IMR-90 (cell line): ENCODE results near the gene RNF149. TPM values are rescaled to one million over a fixed set of nuclear protein-coding genes. Genes with fewer than 3 reads are reported as not detected.

Experiments
- ATAC-seq: fragments of 200-7000 bp; cut with Tn5 transposase; 2 replicates; pipeline ENCODE4 v1.9.1; 2020; ENCODE audit warnings: low read depth, mild to moderate bottlenecking, moderate library complexity
- BruUV-seq: library from RNA; stranded (reverse); fragments of 400-500 nt; replicated peaks from 2 replicates; lab custom pipeline; 2021; lab: Mats Ljungman, UMichigan
- CTCF ChIA-PET: fragments of 300-600 bp; formaldehyde crosslinking; extraction: SDS; loops from one replicate; lab custom pipeline; 2021; ENCODE audit warnings: antibody characterized with exemption; lab: Yijun Ruan, JAX
- POLR2A ChIA-PET: fragments of 300-600 bp; sonication (Branson Sonifier 250); formaldehyde crosslinking; loops from one replicate; lab custom pipeline; 2022; ENCODE audit warnings: antibody characterized with exemption; ENCODE audit not compliant: unreplicated experiment; lab: Charles Lee
- DNase-seq: peaks from one replicate; pipeline ENCODE4 v3.0.0; 2013
- H2AFZ ChIP-seq: replicated peaks from 2 replicates; pipeline ENCODE3; 2013; ENCODE audit warnings: low read length, mild to moderate bottlenecking; ENCODE audit not compliant: poor library complexity
- H2AK5ac ChIP-seq: 2 replicates; pipeline ENCODE4 v1.6.1; 2013; ENCODE audit warnings: low read depth, low read length, inconsistent platforms
- H2AK9ac ChIP-seq: replicated peaks from 2 replicates; pipeline ENCODE3; 2013; ENCODE audit warnings: mild to moderate bottlenecking, low read depth, low read length, moderate library complexity; ENCODE audit not compliant: poor library complexity
- H2BK120ac ChIP-seq: 2 replicates; pipeline ENCODE4 v1.6.1; 2013; ENCODE audit warnings: low read depth, low read length, inconsistent platforms
- H2BK15ac ChIP-seq: 3 replicates; pipeline ENCODE4 v1.6.1; 2013; ENCODE audit warnings: low read depth, low read length, inconsistent platforms
- H2BK20ac ChIP-seq: 2 replicates; pipeline ENCODE4 v1.6.1; 2013; ENCODE audit warnings: low read depth, mild to moderate bottlenecking, inconsistent platforms, low read length, moderate library complexity
- H2BK5ac ChIP-seq: 2 replicates; pipeline ENCODE4 v1.6.1; 2013; ENCODE audit warnings: mild to moderate bottlenecking, low read depth, low read length, inconsistent platforms; ENCODE audit not compliant: poor library complexity, severe bottlenecking
- H3K14ac ChIP-seq: replicated peaks from 2 replicates; pipeline ENCODE4 v1.6.1; 2013; ENCODE audit warnings: low read depth, low read length, inconsistent platforms
- H3K18ac ChIP-seq: 2 replicates; pipeline ENCODE4 v1.6.1; 2013; ENCODE audit warnings: low read depth, low read length, control low read depth
- H3K23ac ChIP-seq: 2 replicates; pipeline ENCODE4 v1.6.1; 2013; ENCODE audit warnings: low read depth, low read length, inconsistent platforms
- H3K27ac ChIP-seq: 2 replicates; pipeline ENCODE4 v1.5.1; 2013; ENCODE audit warnings: mild to moderate bottlenecking, control low read depth, low read length; ENCODE audit not compliant: insufficient read depth
- H3K27me3 ChIP-seq: 2 replicates; pipeline ENCODE4 v1.6.1; 2013; ENCODE audit warnings: low read length; ENCODE audit not compliant: control insufficient read depth, insufficient read depth
- H3K36me3 ChIP-seq: 2 replicates; pipeline ENCODE4 v1.6.1; 2013; ENCODE audit warnings: low read length, mixed read lengths; ENCODE audit not compliant: control insufficient read depth, insufficient read depth
- H3K4ac ChIP-seq: 2 replicates; pipeline ENCODE4 v1.6.1; 2013; ENCODE audit warnings: low read depth, low read length, inconsistent platforms
- H3K4me1 ChIP-seq: 2 replicates; pipeline ENCODE4 v1.6.1; 2013; ENCODE audit warnings: low read length, mixed read lengths; ENCODE audit not compliant: control insufficient read depth, insufficient read depth
- H3K4me2 ChIP-seq: 2 replicates; pipeline ENCODE4 v1.6.1; 2013; ENCODE audit warnings: low read depth, mild to moderate bottlenecking, control low read depth, low read length, moderate library complexity
- H3K4me3 ChIP-seq: 2 replicates; pipeline ENCODE4 v1.5.1; 2013; ENCODE audit warnings: low read depth, mild to moderate bottlenecking, control low read depth, low read length, moderate library complexity; ENCODE audit not compliant: insufficient read depth
- H3K56ac ChIP-seq: 2 replicates; pipeline ENCODE4 v1.6.1; 2013; ENCODE audit warnings: low read length, inconsistent platforms; ENCODE audit not compliant: insufficient read depth; ENCODE audit errors: extremely low read depth
- H3K79me1 ChIP-seq, 2 experiments: 2 replicates each; pipeline ENCODE4 v1.6.1; 2013; ENCODE audit warnings: low read length in 2 of 2, inconsistent platforms in 1 of 2, low read depth in 1 of 2
- H3K9ac ChIP-seq: 2 replicates; pipeline ENCODE4 v1.6.1; 2013; ENCODE audit warnings: low read depth, low read length, control low read depth
- H3K9me1 ChIP-seq: 2 replicates; pipeline ENCODE4 v1.6.1; 2013; ENCODE audit warnings: low read length, inconsistent platforms; ENCODE audit not compliant: insufficient read depth
- H3K9me3 ChIP-seq: 2 replicates; pipeline ENCODE4 v1.6.1; 2013; ENCODE audit warnings: low read length; ENCODE audit not compliant: control insufficient read depth, insufficient read depth
- H4K20me1 ChIP-seq: 2 replicates; pipeline ENCODE4 v1.6.1; 2013; ENCODE audit warnings: low read length, inconsistent platforms; ENCODE audit not compliant: insufficient read depth
- H4K5ac ChIP-seq: 2 replicates; pipeline ENCODE4 v1.6.1; 2013; ENCODE audit warnings: mild to moderate bottlenecking, low read depth, low read length, control low read depth
- H4K8ac ChIP-seq, 2 experiments: 2 replicates each; pipeline ENCODE4 v1.6.1; 2013; ENCODE audit warnings: low read depth in 2 of 2, low read length in 2 of 2, control low read depth in 1 of 2, inconsistent platforms in 1 of 2
- H4K91ac ChIP-seq: 2 replicates; pipeline ENCODE4 v1.6.1; 2013; ENCODE audit warnings: low read depth, low read length, inconsistent platforms; ENCODE audit not compliant: insufficient read depth
- CEBPB ChIP-seq: IDR thresholded peaks from 2 replicates; pipeline ENCODE4 v1.6.1; 2012; ENCODE audit warnings: low read depth, low read length, improper control_type of control experiment
- CHD1 ChIP-seq: IDR thresholded peaks from 2 replicates; pipeline ENCODE4 v1.6.1; 2012; ENCODE audit warnings: low read depth, low read length, improper control_type of control experiment
- NFE2L2 ChIP-seq: fragments of 150-350 bp; IDR thresholded peaks from 2 replicates; pipeline ENCODE4 v1.6.1; 2016; ENCODE audit warnings: low read depth, mild to moderate bottlenecking, low read length
- WGBS, 2 experiments: methylation state at CpG; one replicate each; pipeline versions ENCODE4 v1.1.5 to v1.1.7; 2013; ENCODE audit warnings: missing lambda C conversion rate in 2 of 2; ENCODE audit not compliant: insufficient read length in 1 of 2; ENCODE audit errors: extremely low coverage in 2 of 2; 5-methylcytosine and 5-hydroxymethylcytosine counted together
- dilution Hi-C: fragments of 300-500 bp; cut with HindIII; formaldehyde crosslinking; loops from one replicate; pipeline ENCODE4 v1.14.3; 2018; ENCODE audit warnings: low sequenced_read_pairs; ENCODE audit not compliant: unreplicated experiment
- in situ Hi-C: fragments of 300-500 bp; cut with MboI; formaldehyde crosslinking; loops from 3 replicates; pipeline ENCODE4 v1.14.3; 2019; ENCODE audit warnings: low sequenced_read_pairs, inconsistent platforms, mixed read lengths
- intact Hi-C: fragments of 100-400 bp; cut with micrococcal nuclease; formaldehyde crosslinking; loops from 2 replicates; pipeline ENCODE4 v1.10.0; 2022
- polyA plus RNA-seq, 3 experiments: library from polyadenylated mRNA; depleted of rRNA; stranded (reverse); fragments of >200 nt; gene quantifications; 2 replicates each; pipeline ENCODE4 v1.2.3, GENCODE V29; 2012; ENCODE audit warnings: low replicate concordance in 1 of 3
- total RNA-seq: library from RNA; depleted of rRNA; stranded (reverse); fragments of >200 nt; gene quantifications from 2 replicates; pipeline ENCODE4 v1.2.3, GENCODE V29; 2012

RNF149 gene
- total and polyA plus RNA-seq, 2 of the 4 experiments (the other 2 are of a cell fraction), result 14.5 to 18.6 TPM

DNA sequence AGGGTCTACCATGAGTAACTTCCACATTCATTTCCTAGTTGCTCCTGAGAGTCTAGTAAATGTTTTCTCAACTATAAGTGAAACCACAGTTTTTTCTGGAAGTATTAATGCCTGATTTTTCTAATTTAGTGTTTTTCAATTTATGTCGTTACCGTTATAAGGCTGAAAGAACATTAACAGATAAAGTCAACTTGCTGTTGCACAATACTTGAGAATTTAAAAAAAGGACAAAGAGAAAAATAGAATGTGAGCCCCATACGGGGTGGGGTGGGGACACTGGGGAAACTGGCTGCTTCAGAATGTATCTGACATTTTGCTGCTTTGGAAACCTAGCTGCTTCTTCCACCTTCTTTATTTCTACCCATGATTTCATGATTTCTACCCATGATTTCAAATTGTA is 29.6 kb downstream of the RNF149 start:
- no peak overlapping the region for H3K14ac ChIP-seq
- ATAC-seq (no peak), DNase-seq (no peak)
- H3K9me1 ChIP-seq, result peaks cover 10% of the 10 kb centered on the region
- H2BK5ac ChIP-seq, result no peak overlapping the region
- no peak overlapping the region for H4K5ac ChIP-seq
- no peaks in the 10 kb centered on the region for H3K27me3 ChIP-seq
- in situ Hi-C loops, result no loop called here
- H4K20me1 ChIP-seq, result no peaks in the 10 kb centered on the region
- H2AFZ ChIP-seq, result no peak overlapping the region
- no peaks in the 10 kb centered on the region for H3K9me3 ChIP-seq
- no peak overlapping the region for H4K8ac ChIP-seq
- ChIA-PET CTCF (interaction anchor here (0.7 kb wide), 1 partner anchor 463 kb away, joined by 3 read pairs; no protein-coding TSS in a partner anchor), POLR2A (interaction anchor here (0.7 kb wide), 1 partner anchor 500 kb away, joined by 3 read pairs; no protein-coding TSS in a partner anchor)
- WGBS, 2 experiments, result no CpG with 5 or more reads among the region's 3 CpGs
- H3K9ac ChIP-seq, result no peak overlapping the region
- no peak overlapping the region for H2AK5ac ChIP-seq
- H3K4me1 ChIP-seq, result no peaks in the 10 kb centered on the region
- H2AK9ac ChIP-seq, result no peak overlapping the region
- H3K23ac ChIP-seq, result no peak overlapping the region
- H3K4me3 ChIP-seq, result no peak overlapping the region
- H3K79me1 ChIP-seq, result peaks cover 14 to 28% of the 10 kb centered on the region in 2 experiments; a peak in 3 of 4 replicates
- no peak overlapping the region for H3K18ac ChIP-seq
- no peak overlapping the region for H2BK120ac ChIP-seq
- no peak overlapping the region for H3K27ac ChIP-seq
- H3K56ac ChIP-seq, result no peak overlapping the region
- H2BK20ac ChIP-seq, result no peak overlapping the region
- peak; percentile 80 for TF ChIP-seq CEBPB
- TF ChIP-seq NFE2L2, result no peak
- no peak for TF ChIP-seq CHD1
- H4K91ac ChIP-seq, result no peak overlapping the region
- no peak overlapping the region for H2BK15ac ChIP-seq
- no peak overlapping the region for H3K4me2 ChIP-seq
- H3K4ac ChIP-seq, result no peak overlapping the region
- peaks cover 26% of the 10 kb centered on the region for H3K36me3 ChIP-seq
- intact Hi-C loops, result no loop called here
- BruUV-seq, result no TSS peak
- dilution Hi-C loops, result no loop called here
